Sigmoid colon (tissue), 7 donors: Measurements from ENCODE around the gene ZCCHC7. TPM values are rescaled to one million over a fixed set of nuclear protein-coding genes. Genes with fewer than 3 reads are reported as not detected.

Experiments used
- DNase-seq: peaks from one replicate; pipeline ENCODE4 v3.0.0-alpha.2; 2019
- H3K27ac ChIP-seq, 4 donors: fragments of 200-600 bp; sonication (generic); one replicate each; pipeline ENCODE4 v1.5.1; 2016 to 2019; ENCODE audit warnings: mild to moderate bottlenecking in 1 of 4
- H3K27me3 ChIP-seq, 3 donors: fragments of 200-600 bp; sonication (generic); one replicate each; pipeline ENCODE4 v1.5.1; 2019; ENCODE audit warnings: mild to moderate bottlenecking in 1 of 3
- H3K36me3 ChIP-seq, 4 donors: fragments of 200-600 bp; sonication (generic); one replicate each; pipeline ENCODE4 v1.5.1; 2016 to 2019
- H3K4me1 ChIP-seq, 4 donors: fragments of 200-600 bp; sonication (generic); one replicate each; pipeline ENCODE4 v1.5.1; 2017 to 2019
- H3K4me3 ChIP-seq, 4 donors: fragments of 200-600 bp; sonication (generic); one replicate each; pipeline ENCODE4 v1.5.1; 2017 to 2019; ENCODE audit warnings: mild to moderate bottlenecking in 2 of 4, moderate library complexity in 1 of 4
- H3K9me3 ChIP-seq, 4 donors: fragments of 200-600 bp in 3 of 4; sonication (generic) in 3 of 4; one replicate each; pipeline versions ENCODE4 v1.5.1 to v1.6.1; 2013 to 2019
- CTCF ChIP-seq, 4 experiments: fragments of 450-650 bp in 3 of 4; fragments of 200-600 bp in 1 of 4; IDR thresholded peaks; one replicate each; pipeline ENCODE4 v1.5.1; 2016 to 2019; ENCODE audit warnings: antibody characterized with exemption in 4 of 4, mild to moderate bottlenecking in 3 of 4, moderate library complexity in 2 of 4
- EP300 ChIP-seq, 4 donors: sonication (generic); formaldehyde crosslinking; IDR thresholded peaks; one replicate each; pipeline ENCODE4 v1.6.1; 2017; ENCODE audit warnings: antibody characterized with exemption in 4 of 4
- POLR2A ChIP-seq, 2 donors: fragments of 450-650 bp; IDR thresholded peaks; one replicate each; pipeline ENCODE4 v1.6.1; 2016; ENCODE audit warnings: antibody characterized with exemption in 2 of 2, mild to moderate bottlenecking in 2 of 2, moderate library complexity in 2 of 2
- POLR2AphosphoS5 ChIP-seq, 4 donors: sonication (generic); formaldehyde crosslinking; IDR thresholded peaks; one replicate each; pipeline ENCODE4 v1.6.1; 2017; ENCODE audit warnings: antibody characterized with exemption in 4 of 4
- WGBS, 2 donors: extraction: QIAGEN DNeasy Blood & Tissue Kit; methylation state at CpG; one replicate each; pipeline ENCODE4 v1.1.7; 2013; 5-methylcytosine and 5-hydroxymethylcytosine counted together
- intact Hi-C: fragments of 100-400 bp; cut with DNase I; formaldehyde crosslinking; loops from one replicate; pipeline ENCODE4 v1.15.1; 2023
- polyA plus RNA-seq, 3 donors: library from polyadenylated mRNA; stranded (reverse); fragments of 200-250 nt; gene quantifications; one replicate each; pipeline ENCODE4 v1.2.3, GENCODE V29; 2013
- total RNA-seq, 4 donors: library from RNA; depleted of rRNA; stranded (reverse); fragments of >200 nt; gene quantifications; one replicate each; pipeline ENCODE4 v1.1.0, GENCODE V29; 2016
- donor health status: healthy with polysubstance abuse.
- donor health status: Bipolar disorder and iron deficiency.
- donor health status: healthy.

Gene ZCCHC7
- total and polyA plus RNA-seq, 7 donors = 5.8 to 24.6 (median 19.1) TPM

- Histone ChIP-seq H3K4me3 (no peak overlapping the region), H3K27ac (no peak overlapping the region), H3K9me3 (no peaks in the 10 kb centered on the region), H3K4me1 (no peaks in the 10 kb centered on the region), H3K27me3 (no peaks in the 10 kb centered on the region), H3K36me3 (no peaks in the 10 kb centered on the region)
- TF ChIP-seq POLR2A (IDR thresholded peaks at IDR 0.05) (no peak), EP300 (IDR thresholded peaks at IDR 0.05) (no peak), CTCF (IDR thresholded peaks at IDR 0.05) (no peak), POLR2AphosphoS5 (IDR thresholded peaks at IDR 0.05) (no peak)
- WGBS, 2 donors = 32 to 63% methylated on average over 3 of the region's 3 CpGs
- no peak for DNase-seq
- intact Hi-C loops = no loop called here
Measured at GRCh38 chr9:37336150-37336549, 215.8 kb downstream of the ZCCHC7 start.

- Histone ChIP-seq H3K36me3 (no peaks in the 10 kb centered on the region), H3K4me3 (no peak overlapping the region), H3K27me3 (no peaks in the 10 kb centered on the region), H3K9me3 (no peaks in the 10 kb centered on the region), H3K27ac (no peak overlapping the region), H3K4me1 (no peaks in the 10 kb centered on the region)
- 31 to 50% methylated on average over 7 of the region's 7 CpGs for WGBS, 2 donors
- intact Hi-C loops = no loop called here
- DNase-seq = no peak
- TF ChIP-seq POLR2AphosphoS5 (IDR thresholded peaks at IDR 0.05) = no peak
- no peak for TF ChIP-seq EP300 (IDR thresholded peaks at IDR 0.05)
- TF ChIP-seq POLR2A (IDR thresholded peaks at IDR 0.05) = no peak
- no peak for TF ChIP-seq CTCF (IDR thresholded peaks at IDR 0.05)
Measured at GRCh38 chr9:37337301-37337890, 217.0 kb downstream of the ZCCHC7 start.

GRCh38 chr9:37338218-37338617, 217.8 kb downstream of the ZCCHC7 start:
- H3K4me3 ChIP-seq = no peak overlapping the region
- intact Hi-C loops = no loop called here
- DNase-seq = no peak
- 39 to 59% methylated on average over 4 of the region's 4 CpGs for WGBS, 2 donors
- TF ChIP-seq EP300 (IDR thresholded peaks at IDR 0.05) (no peak), CTCF (IDR thresholded peaks at IDR 0.05) (no peak), POLR2A (IDR thresholded peaks at IDR 0.05) (no peak), POLR2AphosphoS5 (IDR thresholded peaks at IDR 0.05) (no peak)
- H3K27ac ChIP-seq = no peak overlapping the region
- no peaks in the 10 kb centered on the region for H3K36me3 ChIP-seq
- no peaks in the 10 kb centered on the region for H3K27me3 ChIP-seq
- no peaks in the 10 kb centered on the region for H3K9me3 ChIP-seq
- no peaks in the 10 kb centered on the region for H3K4me1 ChIP-seq

GRCh38 chr9:37339923-37340322, 219.5 kb downstream of the ZCCHC7 start:
- 93 to 94% methylated on average over 4 of the region's 4 CpGs for WGBS, 2 donors
- no peaks in the 10 kb centered on the region for H3K36me3 ChIP-seq
- intact Hi-C loops = no loop called here

More at GRCh38 chr9:37339923-37340322, 219.5 kb downstream of the ZCCHC7 start:
- H3K27ac ChIP-seq = no peak overlapping the region
- no peak overlapping the region for H3K4me3 ChIP-seq
- no peaks in the 10 kb centered on the region for H3K27me3 ChIP-seq
- TF ChIP-seq EP300 (IDR thresholded peaks at IDR 0.05) = no peak
- no peak for TF ChIP-seq POLR2A (IDR thresholded peaks at IDR 0.05)
- TF ChIP-seq CTCF (IDR thresholded peaks at IDR 0.05) = no peak
- TF ChIP-seq POLR2AphosphoS5 (IDR thresholded peaks at IDR 0.05) = no peak
- no peaks in the 10 kb centered on the region for H3K4me1 ChIP-seq
- DNase-seq = no peak
- H3K9me3 ChIP-seq = no peaks in the 10 kb centered on the region
